ENCODE measurements around the gene RGS2.
A peak's percentile ranks its signal among the peaks of the same experiment; 100 is the strongest.

GRCh38 chr1:192812420-192813209 lies 3.8 kb downstream of the RGS2 start:
- TF ChIP-seq CTCF (IDR thresholded peaks at IDR 0.05), result no peak
- peak in 2 of 3 donors; percentile 60 to 68 for TF ChIP-seq POLR2A (IDR thresholded peaks at IDR 0.05)
